Measurements from ENCODE around the gene IRS2.

GRCh38 chr13:109768616-109769015 is 17.8 kb downstream of the IRS2 start:
- TF ChIP-seq CTCF (conservative IDR thresholded peaks at IDR 0.05; ENCODE audit: low read length) = no peak
- no peak for TF ChIP-seq EZH2phosphoT487 (IDR thresholded peaks at IDR 0.05; ENCODE audit: borderline replicate concordance)
